NT2/D1 (cell line): ENCODE results near the gene CALD1.

ENCODE experiments used
- DNase-seq: peaks from one replicate; pipeline ENCODE4 v3.0.0-alpha.2; 2011; ENCODE audit warnings: low read depth, low spot score
- H3K27me3 ChIP-seq: 2 replicates; pipeline ENCODE4 v1.6.0; 2011; ENCODE audit warnings: mild to moderate bottlenecking; ENCODE audit not compliant: insufficient read length, insufficient read depth
- H3K36me3 ChIP-seq: 2 replicates; pipeline ENCODE4 v1.6.1; 2011; ENCODE audit warnings: mild to moderate bottlenecking, low read length, mixed read lengths; ENCODE audit not compliant: insufficient read depth, insufficient read length
- H3K4me1 ChIP-seq: 2 replicates; pipeline ENCODE4 v1.5.1; 2011; ENCODE audit not compliant: insufficient read depth, insufficient read length
- H3K4me3 ChIP-seq: 2 replicates; pipeline ENCODE4 v1.5.1; 2011; ENCODE audit warnings: low read depth; ENCODE audit not compliant: insufficient read length
- H3K9ac ChIP-seq: 2 replicates; pipeline ENCODE4 v1.6.0; 2011; ENCODE audit warnings: low read depth; ENCODE audit not compliant: insufficient read length
- H3K9me3 ChIP-seq: 2 replicates; pipeline ENCODE4 v1.5.1; 2011; ENCODE audit warnings: mild to moderate bottlenecking, low read length; ENCODE audit not compliant: insufficient read depth
- SUZ12 ChIP-seq: IDR thresholded peaks from 2 replicates; pipeline ENCODE4 v1.6.1; 2011; ENCODE audit not compliant: insufficient read length, insufficient read depth; ENCODE audit errors: extremely low read depth
- YY1 ChIP-seq: IDR thresholded peaks from 2 replicates; pipeline ENCODE4 v1.6.1; 2011; ENCODE audit not compliant: insufficient read length, insufficient read depth
- ZNF274 ChIP-seq: IDR thresholded peaks from 2 replicates; pipeline ENCODE4 v1.6.1; 2011; ENCODE audit warnings: mild to moderate bottlenecking, low read depth, low read length

Gene CALD1

GRCh38 chr7:134893920-134894319, 114.5 kb downstream of the CALD1 start:
- Histone ChIP-seq H3K9ac (no peak overlapping the region), H3K27me3 (no peaks in the 10 kb centered on the region), H3K4me3 (no peak overlapping the region), H3K9me3 (peaks cover 31% of the 10 kb centered on the region), H3K36me3 (peaks cover 53% of the 10 kb centered on the region), H3K4me1 (no peaks in the 10 kb centered on the region)
- TF ChIP-seq SUZ12 = no peak
- TF ChIP-seq ZNF274 = no peak
- no peak for TF ChIP-seq YY1
- no peak for DNase-seq

GRCh38 chr7:134894928-134895327, 115.5 kb downstream of the CALD1 start:
- Histone ChIP-seq H3K36me3 (peaks cover 49% of the 10 kb centered on the region), H3K4me3 (no peak overlapping the region), H3K9me3 (peaks cover 31% of the 10 kb centered on the region), H3K27me3 (no peaks in the 10 kb centered on the region), H3K4me1 (no peaks in the 10 kb centered on the region), H3K9ac (no peak overlapping the region)
- TF ChIP-seq SUZ12 (no peak), ZNF274 (no peak), YY1 (no peak)
- no peak for DNase-seq

- no peaks in the 10 kb centered on the region for H3K4me1 ChIP-seq
- no peak overlapping the region for H3K9ac ChIP-seq
- H3K36me3 ChIP-seq = peaks cover 51% of the 10 kb centered on the region
- peaks cover 31% of the 10 kb centered on the region for H3K9me3 ChIP-seq
- H3K27me3 ChIP-seq = no peaks in the 10 kb centered on the region
- no peak for DNase-seq
- H3K4me3 ChIP-seq = no peak overlapping the region
- TF ChIP-seq ZNF274 (no peak), YY1 (no peak), SUZ12 (no peak)
These were observed 116.6 kb downstream of the CALD1 start for GRCh38 chr7:134896073-134896472.

GRCh38 chr7:134897936-134898335, 118.5 kb downstream of the CALD1 start:
- no peaks in the 10 kb centered on the region for H3K4me1 ChIP-seq
- peaks cover 31% of the 10 kb centered on the region for H3K9me3 ChIP-seq
- H3K36me3 ChIP-seq = peaks cover 57% of the 10 kb centered on the region
- TF ChIP-seq ZNF274 (no peak), YY1 (no peak), SUZ12 (no peak)
- no peak overlapping the region for H3K4me3 ChIP-seq
- DNase-seq = no peak
- H3K9ac ChIP-seq = no peak overlapping the region
- H3K27me3 ChIP-seq = no peaks in the 10 kb centered on the region

- TF ChIP-seq SUZ12 = no peak
- no peak for TF ChIP-seq ZNF274
- TF ChIP-seq YY1 = no peak
- Histone ChIP-seq H3K36me3 (peaks cover 49% of the 10 kb centered on the region), H3K4me1 (no peaks in the 10 kb centered on the region), H3K9me3 (peaks cover 23% of the 10 kb centered on the region), H3K27me3 (no peaks in the 10 kb centered on the region), H3K4me3 (no peak overlapping the region), H3K9ac (no peak overlapping the region)
- no peak for DNase-seq
These were observed 120.3 kb downstream of the CALD1 start for GRCh38 chr7:134899729-134900128.

GRCh38 chr7:134900166-134900982, 120.9 kb downstream of the CALD1 start:
- no peak overlapping the region for H3K4me3 ChIP-seq
- H3K9me3 ChIP-seq = peaks cover 17% of the 10 kb centered on the region
- no peak overlapping the region for H3K9ac ChIP-seq
- H3K4me1 ChIP-seq = no peaks in the 10 kb centered on the region
- peaks cover 50% of the 10 kb centered on the region for H3K36me3 ChIP-seq
- no peak for TF ChIP-seq YY1
- no peak for TF ChIP-seq SUZ12
- no peak for TF ChIP-seq ZNF274
- no peak for DNase-seq
- H3K27me3 ChIP-seq = no peaks in the 10 kb centered on the region

- Histone ChIP-seq H3K4me3 (no peak overlapping the region), H3K9me3 (peaks cover 6% of the 10 kb centered on the region), H3K9ac (no peak overlapping the region), H3K36me3 (peaks cover 43% of the 10 kb centered on the region), H3K4me1 (no peaks in the 10 kb centered on the region), H3K27me3 (no peaks in the 10 kb centered on the region)
- DNase-seq = no peak
- no peak for TF ChIP-seq SUZ12
- no peak for TF ChIP-seq YY1
- no peak for TF ChIP-seq ZNF274
These were observed 122.1 kb downstream of the CALD1 start for GRCh38 chr7:134901389-134902020.

- H3K36me3 ChIP-seq = peaks cover 41% of the 10 kb centered on the region
- H3K4me3 ChIP-seq = no peak overlapping the region
- TF ChIP-seq ZNF274 (no peak), YY1 (no peak), SUZ12 (no peak)
- no peaks in the 10 kb centered on the region for H3K4me1 ChIP-seq
- no peak overlapping the region for H3K9ac ChIP-seq
- H3K9me3 ChIP-seq = 0 out of 2 replicates have a peak, but pooled peaks cover under 1% of the 10 kb centered on the region
- DNase-seq = no peak
- H3K27me3 ChIP-seq = no peaks in the 10 kb centered on the region
These were observed 122.6 kb downstream of the CALD1 start for GRCh38 chr7:134902058-134902457.
